ENCODE results near the gene PFKM.

Gene PFKM

DNA sequence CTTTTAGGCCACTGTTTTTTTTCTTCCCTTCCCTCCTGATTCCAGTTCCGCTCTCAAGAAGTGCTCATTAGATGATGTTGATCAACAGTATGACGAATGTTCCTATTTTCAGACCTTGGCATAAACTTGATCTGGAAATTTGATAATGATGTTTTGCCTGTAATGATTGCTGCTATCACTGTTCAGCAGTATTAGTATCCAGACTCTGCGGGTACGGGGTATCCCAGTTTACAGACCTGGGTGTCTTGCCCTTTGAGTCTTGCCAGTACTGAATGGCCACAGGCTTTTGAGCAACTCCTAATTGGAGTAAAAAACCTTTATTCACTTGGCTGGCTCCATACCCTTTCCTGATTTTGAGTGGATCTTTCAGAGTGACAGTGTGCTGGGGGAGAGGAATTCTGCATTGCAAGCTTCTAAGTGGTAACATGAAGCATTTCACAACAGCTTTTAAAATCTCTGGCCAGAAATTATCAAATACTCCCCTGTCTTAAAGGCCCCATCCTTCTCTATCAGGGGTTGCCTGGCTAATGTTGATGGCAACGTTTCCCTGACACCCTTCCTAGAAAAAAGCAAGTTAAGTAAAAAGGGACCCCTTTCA is 44.1 kb downstream of the PFKM start:
- Histone ChIP-seq H3K9me3 (ENCODE audit: control insufficient read depth, insufficient read depth, low read length) (no peaks in the 10 kb centered on the region), H3K36me3 (ENCODE audit: control insufficient read depth, insufficient read depth, low read length) (no peaks in the 10 kb centered on the region), H3K4me3 (ENCODE audit: low read depth, low read length) (no peak overlapping the region), H3K27me3 (ENCODE audit: control insufficient read depth, insufficient read depth, low read length) (no peaks in the 10 kb centered on the region), H3K9ac (ENCODE audit: low read depth, low read length) (no peak overlapping the region), H3K4me1 (ENCODE audit: control insufficient read depth, insufficient read depth, low read length) (no peaks in the 10 kb centered on the region)

DNA sequence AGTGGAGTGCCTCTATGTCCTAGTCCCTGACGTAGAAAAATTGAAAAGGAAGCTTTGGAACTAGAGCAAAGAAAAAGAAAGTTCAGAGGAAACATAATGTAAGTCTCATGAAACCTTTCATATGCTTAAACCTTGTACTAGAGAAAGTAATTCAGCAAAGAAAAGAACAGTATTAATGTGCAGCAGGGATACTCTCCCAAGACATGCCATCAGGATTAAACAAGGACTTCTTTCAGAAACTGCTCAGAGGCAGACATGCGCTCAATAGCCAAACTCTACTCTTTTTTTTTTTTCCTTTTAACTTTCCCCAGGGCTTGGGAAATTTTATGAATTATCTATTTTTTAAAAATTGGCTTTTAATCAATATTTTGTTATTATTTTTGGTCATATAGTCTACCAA is 45.3 kb downstream of the PFKM start:
- Histone ChIP-seq H3K4me1 (ENCODE audit: control insufficient read depth, insufficient read depth, low read length) (no peaks in the 10 kb centered on the region), H3K9me3 (ENCODE audit: control insufficient read depth, insufficient read depth, low read length) (no peaks in the 10 kb centered on the region), H3K9ac (ENCODE audit: low read depth, low read length) (no peak overlapping the region), H3K27me3 (ENCODE audit: control insufficient read depth, insufficient read depth, low read length) (no peaks in the 10 kb centered on the region), H3K4me3 (ENCODE audit: low read depth, low read length) (no peak overlapping the region), H3K36me3 (ENCODE audit: control insufficient read depth, insufficient read depth, low read length) (no peaks in the 10 kb centered on the region)

DNA sequence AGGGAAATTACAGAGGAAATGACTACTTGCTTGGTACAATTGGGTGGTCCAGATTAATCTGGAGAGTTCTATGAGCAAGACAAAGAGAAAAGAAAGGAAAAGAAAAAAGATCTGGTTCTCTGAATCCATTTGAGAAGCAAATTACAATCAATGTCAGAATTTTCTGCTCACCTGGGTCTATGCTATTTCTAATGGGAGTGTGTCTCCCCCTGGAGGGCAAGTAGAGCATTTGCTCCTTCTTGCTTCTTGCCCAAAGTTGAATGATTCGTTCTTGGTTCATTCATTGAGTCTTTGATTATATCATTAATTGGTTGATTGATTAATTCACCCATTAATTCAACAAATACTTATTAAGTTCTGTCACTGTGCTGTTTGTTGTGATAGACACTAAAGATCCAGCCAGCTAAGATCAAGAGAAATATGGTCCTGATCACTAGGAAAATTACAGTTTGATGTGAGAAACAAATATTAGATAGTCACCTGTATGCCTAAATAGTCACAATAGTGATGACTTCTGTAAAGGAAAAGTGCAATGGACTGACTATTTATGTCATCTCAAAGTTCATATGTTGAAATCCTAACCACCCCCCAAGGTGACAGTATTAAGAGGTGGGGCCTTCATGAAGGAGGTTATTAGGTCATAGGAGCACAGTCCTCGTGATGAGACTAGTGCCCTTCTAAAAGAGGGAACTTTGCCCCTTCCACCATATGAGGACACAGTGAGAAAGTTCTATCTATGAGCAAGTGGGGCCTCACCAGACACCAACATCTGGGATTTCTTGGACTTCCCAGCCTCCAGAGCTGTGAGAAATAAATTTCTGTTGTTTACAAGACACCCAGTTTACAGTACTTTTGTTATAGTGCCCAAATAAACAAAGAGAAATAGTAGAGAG is 46.2 kb downstream of the PFKM start:
- H3K36me3 ChIP-seq (ENCODE audit: control insufficient read depth, insufficient read depth, low read length) = no peaks in the 10 kb centered on the region

DNA sequence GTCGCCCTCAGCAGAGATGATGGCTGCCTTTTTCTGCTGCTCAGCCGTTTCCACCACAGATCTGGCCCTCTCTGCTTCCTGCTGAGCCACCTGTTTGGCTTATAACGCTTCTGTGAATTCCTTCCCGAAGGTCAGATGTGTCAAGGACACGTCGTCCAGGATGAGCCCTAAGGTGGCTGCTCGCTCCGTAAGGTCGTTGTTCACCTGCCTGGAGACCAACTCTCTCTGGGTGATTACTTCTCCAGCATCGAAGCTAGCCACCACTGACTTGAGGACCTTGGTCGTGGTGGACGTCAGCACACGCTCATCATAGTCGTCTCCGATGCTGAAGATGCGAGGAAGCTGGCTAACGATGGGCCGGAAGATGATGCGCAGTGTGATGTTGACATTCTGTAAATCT is 49.8 kb downstream of the PFKM start:
- H3K27me3 ChIP-seq (ENCODE audit: control insufficient read depth, insufficient read depth, low read length) = no peaks in the 10 kb centered on the region
- no peaks in the 10 kb centered on the region for H3K36me3 ChIP-seq (ENCODE audit: control insufficient read depth, insufficient read depth, low read length)
- H3K4me1 ChIP-seq (ENCODE audit: control insufficient read depth, insufficient read depth, low read length) = no peaks in the 10 kb centered on the region
- no peaks in the 10 kb centered on the region for H3K9me3 ChIP-seq (ENCODE audit: control insufficient read depth, insufficient read depth, low read length)
- H3K9ac ChIP-seq (ENCODE audit: low read depth, low read length) = no peak overlapping the region
- H3K4me3 ChIP-seq (ENCODE audit: low read depth, low read length) = no peak overlapping the region

More for the DNA sequence above, 46.2 kb downstream of the PFKM start:
- H3K27me3 ChIP-seq (ENCODE audit: control insufficient read depth, insufficient read depth, low read length) = no peaks in the 10 kb centered on the region
- no peak overlapping the region for H3K9ac ChIP-seq (ENCODE audit: low read depth, low read length)
- H3K9me3 ChIP-seq (ENCODE audit: control insufficient read depth, insufficient read depth, low read length) = no peaks in the 10 kb centered on the region
- H3K4me1 ChIP-seq (ENCODE audit: control insufficient read depth, insufficient read depth, low read length) = no peaks in the 10 kb centered on the region
- H3K4me3 ChIP-seq (ENCODE audit: low read depth, low read length) = no peak overlapping the region

DNA sequence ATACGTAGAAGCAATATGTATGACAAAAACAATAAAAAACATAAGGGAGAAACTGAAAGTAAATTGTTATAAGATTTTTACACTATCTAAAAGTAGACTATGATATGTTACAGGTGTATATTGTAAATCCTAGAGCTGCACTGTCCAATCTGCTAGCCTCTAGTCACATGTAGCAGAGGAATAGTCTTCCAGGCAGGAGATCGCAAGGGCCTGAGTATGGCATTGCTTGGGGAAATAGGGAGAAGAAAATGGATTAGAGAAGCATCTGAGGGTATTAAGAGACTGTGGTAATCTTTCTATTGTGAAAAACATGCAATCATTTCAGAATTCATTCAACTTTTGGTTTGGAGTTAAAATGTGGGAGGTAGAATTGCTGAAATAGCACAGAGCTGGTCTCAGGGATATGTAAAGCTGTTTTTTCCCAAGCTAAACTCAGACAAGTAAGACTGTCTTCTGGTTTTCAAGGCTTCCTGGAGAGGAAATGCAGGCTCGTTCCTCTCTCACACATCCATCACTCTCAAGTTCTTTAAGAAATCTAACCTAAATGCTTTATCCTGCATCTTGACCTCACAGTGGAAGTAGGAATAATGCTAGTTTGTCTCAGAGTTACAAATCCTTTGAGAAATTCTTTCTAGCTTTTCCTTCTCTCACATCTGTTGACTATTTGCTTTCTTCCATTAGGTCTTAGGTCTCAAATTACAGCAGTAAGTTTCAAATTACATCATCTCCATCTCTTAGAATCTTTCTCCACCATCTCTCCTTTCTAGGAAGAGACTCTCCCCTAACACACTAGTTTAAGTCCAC is 56.7 kb downstream of the PFKM start:
- Histone ChIP-seq H3K36me3 (ENCODE audit: control insufficient read depth, insufficient read depth, low read length) (no peaks in the 10 kb centered on the region), H3K27me3 (ENCODE audit: control insufficient read depth, insufficient read depth, low read length) (peaks cover 13% of the 10 kb centered on the region), H3K9me3 (ENCODE audit: control insufficient read depth, insufficient read depth, low read length) (no peaks in the 10 kb centered on the region), H3K4me1 (ENCODE audit: control insufficient read depth, insufficient read depth, low read length) (peaks cover 13% of the 10 kb centered on the region), H3K4me3 (ENCODE audit: low read depth, low read length) (peak overlapping the region; percentile 10), H3K9ac (ENCODE audit: low read depth, low read length) (no peak overlapping the region)

DNA sequence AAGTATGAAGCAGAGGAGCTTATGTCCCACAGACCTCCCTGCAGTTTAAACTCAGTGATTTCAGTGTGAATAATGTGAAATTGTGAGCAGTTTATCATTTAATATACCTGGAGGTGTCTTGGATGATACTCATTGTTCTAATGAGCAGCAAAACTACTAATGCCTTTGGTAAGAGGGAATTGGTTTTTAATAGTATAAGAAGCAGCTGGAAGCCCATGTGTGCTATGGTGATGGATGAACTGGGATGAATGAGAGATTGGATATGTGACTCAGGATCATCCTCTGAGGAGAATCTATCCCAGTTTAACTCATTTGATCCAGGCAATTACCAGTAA is 57.2 kb downstream of the PFKM start:
- Histone ChIP-seq H3K9me3 (ENCODE audit: control insufficient read depth, insufficient read depth, low read length) (no peaks in the 10 kb centered on the region), H3K4me1 (ENCODE audit: control insufficient read depth, insufficient read depth, low read length) (peaks cover 13% of the 10 kb centered on the region), H3K9ac (ENCODE audit: low read depth, low read length) (no peak overlapping the region), H3K27me3 (ENCODE audit: control insufficient read depth, insufficient read depth, low read length) (peaks cover 18% of the 10 kb centered on the region), H3K36me3 (ENCODE audit: control insufficient read depth, insufficient read depth, low read length) (no peaks in the 10 kb centered on the region), H3K4me3 (ENCODE audit: low read depth, low read length) (no peak overlapping the region)

DNA sequence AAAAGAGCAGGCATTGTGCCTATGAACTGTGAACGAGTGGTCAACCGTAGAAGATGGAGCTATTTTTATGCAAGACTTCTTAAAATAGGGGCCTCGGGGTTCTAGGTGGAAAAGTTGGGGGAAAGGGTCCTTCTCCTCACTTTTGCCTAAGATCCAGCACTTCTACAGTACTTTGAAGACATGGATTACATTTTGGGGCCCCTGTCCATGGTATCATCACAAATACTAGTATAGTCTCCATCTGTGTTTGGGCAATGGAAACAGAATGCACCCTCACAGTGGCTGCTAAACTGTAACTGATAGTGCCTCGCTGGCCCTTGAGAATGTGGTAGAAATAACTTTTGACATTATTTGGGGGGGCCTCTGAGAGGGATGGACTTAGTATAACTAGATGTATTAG is 58.8 kb downstream of the PFKM start:
- Histone ChIP-seq H3K9me3 (ENCODE audit: control insufficient read depth, insufficient read depth, low read length) (no peaks in the 10 kb centered on the region), H3K4me3 (ENCODE audit: low read depth, low read length) (no peak overlapping the region), H3K4me1 (ENCODE audit: control insufficient read depth, insufficient read depth, low read length) (peaks cover 13% of the 10 kb centered on the region), H3K9ac (ENCODE audit: low read depth, low read length) (no peak overlapping the region), H3K36me3 (ENCODE audit: control insufficient read depth, insufficient read depth, low read length) (no peaks in the 10 kb centered on the region), H3K27me3 (ENCODE audit: control insufficient read depth, insufficient read depth, low read length) (peaks cover 31% of the 10 kb centered on the region)

DNA sequence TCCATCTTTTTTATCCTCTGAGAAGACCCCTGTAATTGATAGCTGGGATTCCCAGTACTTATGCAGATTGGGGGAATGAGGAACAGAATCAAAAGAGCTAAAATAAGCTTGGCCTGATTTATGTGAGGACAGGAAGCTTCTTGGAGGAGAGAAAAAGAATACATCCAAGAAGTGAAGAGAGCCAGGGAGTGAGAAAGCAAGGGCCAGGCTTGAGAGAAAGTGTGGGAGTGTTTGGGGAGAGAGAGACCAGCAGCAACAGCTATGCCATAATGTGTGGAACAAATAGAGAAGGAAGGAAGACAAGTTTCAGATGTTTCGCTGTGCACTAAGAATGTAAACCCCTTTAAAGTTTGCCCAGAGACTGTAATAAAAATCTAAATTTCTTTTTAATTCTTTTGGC is 60.3 kb downstream of the PFKM start:
- Histone ChIP-seq H3K9me3 (ENCODE audit: control insufficient read depth, insufficient read depth, low read length) (no peaks in the 10 kb centered on the region), H3K4me3 (ENCODE audit: low read depth, low read length) (no peak overlapping the region), H3K9ac (ENCODE audit: low read depth, low read length) (no peak overlapping the region), H3K36me3 (ENCODE audit: control insufficient read depth, insufficient read depth, low read length) (no peaks in the 10 kb centered on the region), H3K4me1 (ENCODE audit: control insufficient read depth, insufficient read depth, low read length) (peaks cover 13% of the 10 kb centered on the region), H3K27me3 (ENCODE audit: control insufficient read depth, insufficient read depth, low read length) (peaks cover 37% of the 10 kb centered on the region)

DNA sequence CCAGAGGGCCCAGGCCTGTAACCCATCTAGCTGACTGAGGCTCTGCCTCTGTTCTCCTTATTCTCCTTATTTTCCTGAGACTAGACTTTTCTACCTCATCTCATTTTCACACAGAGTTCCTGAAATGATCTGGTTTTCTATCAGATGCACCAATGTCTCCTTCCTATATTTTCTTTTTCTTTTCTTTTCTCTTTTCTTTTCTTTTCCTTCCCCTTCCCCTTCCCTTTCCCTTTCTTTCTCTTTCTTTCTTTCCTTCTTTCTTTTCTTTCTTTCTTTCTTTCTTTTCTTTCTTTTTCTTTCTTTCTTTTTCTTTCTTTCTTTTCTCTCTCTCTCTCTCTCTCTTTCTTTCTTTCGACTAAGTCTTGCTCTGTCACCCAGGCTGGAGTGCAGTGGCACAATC is 61.3 kb downstream of the PFKM start:
- Histone ChIP-seq H3K4me3 (ENCODE audit: low read depth, low read length) (no peak overlapping the region), H3K9ac (ENCODE audit: low read depth, low read length) (no peak overlapping the region)

DNA sequence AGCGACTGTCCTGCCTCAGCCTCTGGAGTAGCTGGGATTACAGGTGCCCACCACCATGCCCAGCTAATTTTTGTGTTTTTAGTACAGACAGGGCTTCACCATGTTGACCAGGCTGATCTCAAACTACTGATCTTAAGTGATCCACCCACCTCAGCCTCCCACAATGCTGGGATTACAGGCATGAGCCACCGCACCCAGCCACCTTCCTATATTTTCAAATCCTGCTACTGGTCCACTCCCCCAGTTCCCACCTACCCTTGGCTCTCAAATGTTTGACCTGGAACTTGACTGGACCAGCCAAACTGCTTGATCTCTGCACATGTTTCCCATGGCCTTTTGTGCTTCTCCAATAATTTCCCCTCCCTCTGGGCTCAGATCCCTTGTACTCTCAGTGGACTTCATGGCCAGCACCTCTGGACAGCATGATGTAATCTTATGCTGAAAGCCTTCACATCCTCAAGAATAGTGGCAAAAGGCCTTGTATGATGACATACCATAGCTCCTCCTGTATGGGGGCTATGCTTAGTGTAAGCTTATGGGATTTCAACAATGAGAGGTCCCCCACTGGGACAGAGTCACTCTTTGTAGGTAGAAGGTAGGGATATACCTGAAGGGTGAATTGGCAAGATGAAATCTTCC is 61.8 kb downstream of the PFKM start:
- Histone ChIP-seq H3K36me3 (ENCODE audit: control insufficient read depth, insufficient read depth, low read length) (no peaks in the 10 kb centered on the region), H3K9me3 (ENCODE audit: control insufficient read depth, insufficient read depth, low read length) (no peaks in the 10 kb centered on the region), H3K9ac (ENCODE audit: low read depth, low read length) (no peak overlapping the region), H3K4me3 (ENCODE audit: low read depth, low read length) (no peak overlapping the region), H3K27me3 (ENCODE audit: control insufficient read depth, insufficient read depth, low read length) (peaks cover 52% of the 10 kb centered on the region), H3K4me1 (ENCODE audit: control insufficient read depth, insufficient read depth, low read length) (peaks cover 15% of the 10 kb centered on the region)

More for the DNA sequence above, 61.3 kb downstream of the PFKM start:
- Histone ChIP-seq H3K4me1 (ENCODE audit: control insufficient read depth, insufficient read depth, low read length) (peaks cover 16% of the 10 kb centered on the region), H3K9me3 (ENCODE audit: control insufficient read depth, insufficient read depth, low read length) (no peaks in the 10 kb centered on the region), H3K36me3 (ENCODE audit: control insufficient read depth, insufficient read depth, low read length) (no peaks in the 10 kb centered on the region), H3K27me3 (ENCODE audit: control insufficient read depth, insufficient read depth, low read length) (peaks cover 46% of the 10 kb centered on the region)

DNA sequence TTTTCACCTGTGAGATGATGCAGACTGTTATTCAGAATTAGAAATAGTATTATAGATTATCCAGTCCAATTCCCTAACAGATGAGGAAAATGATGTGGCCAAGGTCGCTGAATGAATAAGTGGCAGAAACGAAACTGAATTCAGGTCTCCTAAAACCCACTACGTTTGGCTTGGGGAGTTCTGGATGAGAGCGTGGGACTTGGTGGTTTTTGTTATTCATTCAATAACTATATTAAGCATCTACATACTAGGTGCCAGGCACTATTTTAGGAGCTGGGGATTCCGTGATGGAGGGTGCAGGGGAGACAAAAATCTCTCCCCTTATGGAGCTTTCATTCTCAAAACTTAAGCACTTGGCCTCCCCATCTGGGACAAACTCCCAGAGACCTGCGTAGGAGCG is 63.5 kb downstream of the PFKM start:
- Histone ChIP-seq H3K27me3 (ENCODE audit: control insufficient read depth, insufficient read depth, low read length) (peaks cover 63% of the 10 kb centered on the region), H3K36me3 (ENCODE audit: control insufficient read depth, insufficient read depth, low read length) (no peaks in the 10 kb centered on the region), H3K9ac (ENCODE audit: low read depth, low read length) (no peak overlapping the region), H3K9me3 (ENCODE audit: control insufficient read depth, insufficient read depth, low read length) (no peaks in the 10 kb centered on the region), H3K4me1 (ENCODE audit: control insufficient read depth, insufficient read depth, low read length) (peaks cover 8% of the 10 kb centered on the region), H3K4me3 (ENCODE audit: low read depth, low read length) (peak overlapping the region; percentile 53)
